GM23338 (cell line): Measurements from ENCODE around the gene DOCK1. TPM values are rescaled to one million over a fixed set of nuclear protein-coding genes. Genes with fewer than 3 reads are reported as not detected.

ENCODE experiments used
- ATAC-seq: fragments of 200-7000 bp; cut with Tn5 transposase; 3 replicates; pipeline ENCODE4 v1.9.1; 2020
- DNase-seq: peaks from one replicate; pipeline ENCODE4 v3.0.0-alpha.2; 2015; ENCODE audit warnings: low spot score
- H2AFZ ChIP-seq: fragments of 200-600 bp; sonication (generic); 2 replicates; pipeline ENCODE4 v1.8.0; 2016; ENCODE audit warnings: antibody characterized with exemption, mild to moderate bottlenecking, moderate library complexity
- H3F3A ChIP-seq: fragments of 200-600 bp; sonication (generic); replicated peaks from 2 replicates; pipeline ENCODE4 v1.8.0; 2017; ENCODE audit warnings: antibody characterized with exemption, mixed run types, low read depth
- H3K27ac ChIP-seq: fragments of 200-600 bp; sonication (generic); 2 replicates; pipeline ENCODE4 v1.6.1; 2016; ENCODE audit warnings: low read depth
- H3K27me3 ChIP-seq: fragments of 200-600 bp; sonication (generic); 2 replicates; pipeline ENCODE4 v1.8.0; 2016; ENCODE audit warnings: mild to moderate bottlenecking, mixed run types, moderate library complexity; ENCODE audit not compliant: insufficient read depth
- H3K36me3 ChIP-seq: fragments of 200-600 bp; sonication (generic); 2 replicates; pipeline ENCODE4 v1.8.0; 2016; ENCODE audit warnings: mild to moderate bottlenecking; ENCODE audit not compliant: insufficient read depth
- H3K4me1 ChIP-seq: fragments of 200-600 bp; sonication (generic); 2 replicates; pipeline ENCODE4 v1.8.0; 2016; ENCODE audit warnings: mild to moderate bottlenecking, moderate library complexity; ENCODE audit not compliant: insufficient read depth
- H3K4me2 ChIP-seq: fragments of 200-600 bp; sonication (generic); 2 replicates; pipeline ENCODE4 v1.7.1; 2017; ENCODE audit warnings: mixed run types
- H3K4me3 ChIP-seq: fragments of 200-600 bp; sonication (generic); 2 replicates; pipeline ENCODE4 v1.6.1; 2016; ENCODE audit warnings: mixed run types
- H3K79me2 ChIP-seq: fragments of 200-600 bp; sonication (generic); replicated peaks from 2 replicates; pipeline ENCODE4 v1.8.0; 2017; ENCODE audit warnings: mild to moderate bottlenecking; ENCODE audit not compliant: insufficient read depth
- H3K9me2 ChIP-seq: fragments of 200-600 bp; sonication (generic); 2 replicates; pipeline ENCODE4 v1.8.0; 2017; ENCODE audit not compliant: insufficient read depth
- H4K20me1 ChIP-seq: fragments of 200-600 bp; sonication (generic); replicated peaks from 2 replicates; pipeline ENCODE4 v1.8.0; 2017; ENCODE audit warnings: mild to moderate bottlenecking; ENCODE audit not compliant: insufficient read depth
- H3K27ac Mint-ChIP-seq: 2 replicates; pipeline ENCODE4 v1.8.0; 2020; ENCODE audit warnings: inconsistent platforms, mild to moderate bottlenecking, moderate library complexity, mixed read lengths
- H3K27me3 Mint-ChIP-seq: 3 replicates; pipeline ENCODE4 v1.8.0; 2022; ENCODE audit warnings: low read depth, mild to moderate bottlenecking, moderate library complexity, mixed read lengths, inconsistent platforms; ENCODE audit not compliant: insufficient read depth, poor library complexity
- H3K36me3 Mint-ChIP-seq: 3 replicates; pipeline ENCODE4 v1.8.0; 2021; ENCODE audit warnings: low read depth, mild to moderate bottlenecking, inconsistent platforms, moderate library complexity, mixed read lengths
- H3K4me1 Mint-ChIP-seq: 3 replicates; pipeline ENCODE4 v1.8.0; 2020; ENCODE audit warnings: mild to moderate bottlenecking, inconsistent platforms, mixed read lengths
- H3K4me3 Mint-ChIP-seq: 3 replicates; pipeline ENCODE4 v1.8.0; 2021; ENCODE audit warnings: moderate library complexity, mild to moderate bottlenecking, inconsistent platforms, mixed read lengths
- H3K9me3 Mint-ChIP-seq: 3 replicates; pipeline ENCODE4 v1.8.0; 2020; ENCODE audit warnings: moderate library complexity, mild to moderate bottlenecking, inconsistent platforms, mixed read lengths
- EZH2 ChIP-seq: fragments of 200-600 bp; sonication (generic); IDR thresholded peaks from one replicate; pipeline ENCODE4 v1.8.0; 2017; ENCODE audit warnings: antibody characterized with exemption, mild to moderate bottlenecking, low read depth; ENCODE audit not compliant: unreplicated experiment
- JUNB ChIP-seq: IDR thresholded peaks from one replicate; pipeline ENCODE4 v1.6.1; 2016; ENCODE audit warnings: antibody characterized with exemption; ENCODE audit not compliant: unreplicated experiment
- NANOG ChIP-seq: IDR thresholded peaks from 2 replicates; pipeline ENCODE4 v1.6.1; 2016; ENCODE audit warnings: antibody characterized with exemption, borderline replicate concordance
- POLR2AphosphoS5 ChIP-seq: IDR thresholded peaks from 2 replicates; pipeline ENCODE4 v1.6.1; 2016; ENCODE audit warnings: antibody characterized with exemption, low read depth
- STAT1 ChIP-seq: IDR thresholded peaks from one replicate; pipeline ENCODE4 v1.6.1; 2016; ENCODE audit warnings: antibody characterized with exemption; ENCODE audit not compliant: unreplicated experiment
- ZNF114 ChIP-seq: fragments of 250-450 bp; sonication (Bioruptor Pico); IDR thresholded peaks from 2 replicates; pipeline ENCODE4 v1.5.0; 2020; ENCODE audit warnings: mild to moderate bottlenecking, moderate library complexity
- ZNF331 ChIP-seq: fragments of 250-450 bp; sonication (Bioruptor Pico); IDR thresholded peaks from 2 replicates; pipeline ENCODE4 v1.5.0; 2020; ENCODE audit warnings: low read depth, mild to moderate bottlenecking, moderate library complexity
- polyA plus RNA-seq: library from polyadenylated mRNA; unstranded; fragments of >200 nt; fragmentation: Nextera tagmentation; extraction: Ambion mirVana; gene quantifications from 2 replicates; pipeline ENCODE4 v1.2.1, GENCODE V29; 2016
- total RNA-seq: library from RNA; depleted of rRNA; stranded (reverse); fragments of >200 nt; shearing (Covaris generic); gene quantifications from 2 replicates; pipeline ENCODE4 v1.2.3, GENCODE V29; 2014
- TF ChIP-seq, protein P1 (sequence below): IDR thresholded peaks from one replicate; pipeline ENCODE4 v1.6.1; 2018; ENCODE audit warnings: antibody characterized with exemption; ENCODE audit not compliant: unreplicated experiment
- TF ChIP-seq, protein P2 (sequence below): IDR thresholded peaks from 2 replicates; pipeline ENCODE4 v1.6.1; 2016; ENCODE audit warnings: antibody characterized with exemption
- TF ChIP-seq, protein P3 (sequence below), 2 experiments: fragments of 200-600 bp in 1 of 2; sonication (generic) in 1 of 2; conservative IDR thresholded peaks; 2 replicates each; pipeline versions ENCODE4 v1.5.1 to v1.6.1; 2016 to 2017; ENCODE audit warnings: antibody characterized with exemption in 2 of 2, low read depth in 2 of 2, mild to moderate bottlenecking in 2 of 2, moderate library complexity in 1 of 2

Gene DOCK1
- total and polyA plus RNA-seq, 2 experiments from 2014 or later: 13.2 to 55.3 TPM

- Histone ChIP-seq H3K4me3 (no peak overlapping the region), H3K4me2 (no peak overlapping the region), H3K27me3 (no peaks in the 10 kb centered on the region), H3K36me3 (no peaks in the 10 kb centered on the region), H4K20me1 (no peaks in the 10 kb centered on the region; the same call in 1 of the 2 replicates), H3K4me1 (no peaks in the 10 kb centered on the region), H3K79me2 (no peaks in the 10 kb centered on the region), H3F3A (no peaks in the 10 kb centered on the region), H3K9me2 (no peaks in the 10 kb centered on the region), H3K27ac (no peak overlapping the region), H2AFZ (no peak overlapping the region)
- no peaks in the 10 kb centered on the region for H3K36me3 Mint-ChIP-seq
- H3K27me3 Mint-ChIP-seq: peaks cover 3% of the 10 kb centered on the region
- ATAC-seq (no peak), DNase-seq (no peak)
- TF ChIP-seq, protein P1, sequence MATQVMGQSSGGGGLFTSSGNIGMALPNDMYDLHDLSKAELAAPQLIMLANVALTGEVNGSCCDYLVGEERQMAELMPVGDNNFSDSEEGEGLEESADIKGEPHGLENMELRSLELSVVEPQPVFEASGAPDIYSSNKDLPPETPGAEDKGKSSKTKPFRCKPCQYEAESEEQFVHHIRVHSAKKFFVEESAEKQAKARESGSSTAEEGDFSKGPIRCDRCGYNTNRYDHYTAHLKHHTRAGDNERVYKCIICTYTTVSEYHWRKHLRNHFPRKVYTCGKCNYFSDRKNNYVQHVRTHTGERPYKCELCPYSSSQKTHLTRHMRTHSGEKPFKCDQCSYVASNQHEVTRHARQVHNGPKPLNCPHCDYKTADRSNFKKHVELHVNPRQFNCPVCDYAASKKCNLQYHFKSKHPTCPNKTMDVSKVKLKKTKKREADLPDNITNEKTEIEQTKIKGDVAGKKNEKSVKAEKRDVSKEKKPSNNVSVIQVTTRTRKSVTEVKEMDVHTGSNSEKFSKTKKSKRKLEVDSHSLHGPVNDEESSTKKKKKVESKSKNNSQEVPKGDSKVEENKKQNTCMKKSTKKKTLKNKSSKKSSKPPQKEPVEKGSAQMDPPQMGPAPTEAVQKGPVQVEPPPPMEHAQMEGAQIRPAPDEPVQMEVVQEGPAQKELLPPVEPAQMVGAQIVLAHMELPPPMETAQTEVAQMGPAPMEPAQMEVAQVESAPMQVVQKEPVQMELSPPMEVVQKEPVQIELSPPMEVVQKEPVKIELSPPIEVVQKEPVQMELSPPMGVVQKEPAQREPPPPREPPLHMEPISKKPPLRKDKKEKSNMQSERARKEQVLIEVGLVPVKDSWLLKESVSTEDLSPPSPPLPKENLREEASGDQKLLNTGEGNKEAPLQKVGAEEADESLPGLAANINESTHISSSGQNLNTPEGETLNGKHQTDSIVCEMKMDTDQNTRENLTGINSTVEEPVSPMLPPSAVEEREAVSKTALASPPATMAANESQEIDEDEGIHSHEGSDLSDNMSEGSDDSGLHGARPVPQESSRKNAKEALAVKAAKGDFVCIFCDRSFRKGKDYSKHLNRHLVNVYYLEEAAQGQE: no peak
- TF ChIP-seq, protein P2, sequence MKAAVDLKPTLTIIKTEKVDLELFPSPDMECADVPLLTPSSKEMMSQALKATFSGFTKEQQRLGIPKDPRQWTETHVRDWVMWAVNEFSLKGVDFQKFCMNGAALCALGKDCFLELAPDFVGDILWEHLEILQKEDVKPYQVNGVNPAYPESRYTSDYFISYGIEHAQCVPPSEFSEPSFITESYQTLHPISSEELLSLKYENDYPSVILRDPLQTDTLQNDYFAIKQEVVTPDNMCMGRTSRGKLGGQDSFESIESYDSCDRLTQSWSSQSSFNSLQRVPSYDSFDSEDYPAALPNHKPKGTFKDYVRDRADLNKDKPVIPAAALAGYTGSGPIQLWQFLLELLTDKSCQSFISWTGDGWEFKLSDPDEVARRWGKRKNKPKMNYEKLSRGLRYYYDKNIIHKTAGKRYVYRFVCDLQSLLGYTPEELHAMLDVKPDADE: no peak
- no peak for TF ChIP-seq JUNB
- H3K4me3 Mint-ChIP-seq: no peak overlapping the region
- no peaks in the 10 kb centered on the region for H3K9me3 Mint-ChIP-seq
- H3K27ac Mint-ChIP-seq: no peak overlapping the region
- peaks cover 5% of the 10 kb centered on the region; the same call in 1 of the 3 replicates for H3K4me1 Mint-ChIP-seq
These were observed 414.0 kb downstream of the DOCK1 start for GRCh38 chr10:127319271-127319670.

DNA sequence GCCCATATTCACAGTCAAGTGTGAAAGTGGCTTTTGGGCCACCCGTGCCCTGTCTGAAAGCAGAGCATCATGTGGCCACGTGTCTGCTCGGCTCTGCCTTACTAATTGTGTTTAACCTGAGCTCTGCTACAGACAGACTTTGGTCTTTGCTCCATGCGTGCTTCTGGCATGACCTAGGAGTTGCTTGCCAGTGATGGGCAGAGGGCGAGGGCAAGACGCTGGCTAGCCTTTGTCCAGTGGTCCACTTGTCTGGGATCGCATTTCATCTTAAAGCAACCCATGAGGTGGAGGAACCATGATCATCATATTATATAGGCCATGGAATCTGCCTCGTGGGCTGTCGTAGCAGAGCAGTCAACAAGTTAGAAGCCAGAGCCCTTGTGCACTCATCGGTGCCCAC, 414.5 kb downstream of the DOCK1 start:
- H3K9me2 ChIP-seq: no peaks in the 10 kb centered on the region
- H3K27ac ChIP-seq: no peak overlapping the region
- H2AFZ ChIP-seq: no peak overlapping the region
- H3K79me2 ChIP-seq: no peaks in the 10 kb centered on the region
- H3K27ac Mint-ChIP-seq: no peak overlapping the region
- H4K20me1 ChIP-seq: no peaks in the 10 kb centered on the region; the same call in 1 of the 2 replicates
- H3K4me3 ChIP-seq: no peak overlapping the region
- no peaks in the 10 kb centered on the region for H3K36me3 Mint-ChIP-seq
- no peak overlapping the region for H3K4me3 Mint-ChIP-seq
- no peaks in the 10 kb centered on the region for H3K4me1 ChIP-seq
- H3K27me3 ChIP-seq: no peaks in the 10 kb centered on the region
- H3K4me2 ChIP-seq: no peak overlapping the region
- H3K36me3 ChIP-seq: no peaks in the 10 kb centered on the region
- H3K9me3 Mint-ChIP-seq: no peaks in the 10 kb centered on the region
- peaks cover 5% of the 10 kb centered on the region; the same call in 1 of the 3 replicates for H3K4me1 Mint-ChIP-seq
- no peak for DNase-seq
- H3K27me3 Mint-ChIP-seq: peaks cover 3% of the 10 kb centered on the region
- TF ChIP-seq NANOG (no peak), ZNF114 (no peak)
- no peaks in the 10 kb centered on the region for H3F3A ChIP-seq
- ATAC-seq: no peak

DNA sequence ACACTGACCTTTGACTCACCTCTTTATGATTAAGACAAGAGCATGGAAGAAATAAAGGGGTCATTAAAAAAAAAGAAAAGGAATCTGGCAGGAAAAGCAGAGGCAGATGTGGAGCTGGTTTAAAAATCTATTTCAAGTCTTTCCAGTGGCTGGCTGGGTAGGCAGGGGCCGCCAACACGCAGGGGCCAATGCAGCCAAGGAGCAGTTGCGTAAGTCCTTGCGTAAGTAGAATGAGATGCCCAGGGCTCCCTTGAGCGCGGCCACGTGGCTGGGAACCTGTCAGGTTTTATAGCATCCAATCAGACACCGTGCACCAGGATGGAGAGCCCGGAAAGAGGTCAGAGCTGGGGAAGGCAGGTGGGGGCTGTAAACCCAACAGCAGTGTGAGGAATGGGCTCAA, 414.9 kb downstream of the DOCK1 start:
- Histone ChIP-seq H3F3A (no peaks in the 10 kb centered on the region), H3K27ac (no peak overlapping the region), H3K79me2 (no peaks in the 10 kb centered on the region), H3K4me3 (no peak overlapping the region), H3K4me1 (no peaks in the 10 kb centered on the region), H3K27me3 (no peaks in the 10 kb centered on the region), H2AFZ (no peak overlapping the region), H3K4me2 (no peak overlapping the region), H4K20me1 (no peaks in the 10 kb centered on the region; the same call in none of the 2 replicates), H3K36me3 (no peaks in the 10 kb centered on the region), H3K9me2 (no peaks in the 10 kb centered on the region)
- Mint-ChIP-seq H3K4me1 (peaks cover 5% of the 10 kb centered on the region; the same call in 1 of the 3 replicates), H3K27me3 (peaks cover 3% of the 10 kb centered on the region), H3K27ac (no peak overlapping the region), H3K9me3 (no peaks in the 10 kb centered on the region), H3K4me3 (no peak overlapping the region), H3K36me3 (no peaks in the 10 kb centered on the region)
- TF ChIP-seq ZNF331 (CRISPR knock-in tag) (no peak), POLR2AphosphoS5 (no peak), STAT1 (no peak), ZNF114 (no peak), NANOG (no peak), JUNB (no peak), EZH2 (no peak)
- TF ChIP-seq, protein P3, sequence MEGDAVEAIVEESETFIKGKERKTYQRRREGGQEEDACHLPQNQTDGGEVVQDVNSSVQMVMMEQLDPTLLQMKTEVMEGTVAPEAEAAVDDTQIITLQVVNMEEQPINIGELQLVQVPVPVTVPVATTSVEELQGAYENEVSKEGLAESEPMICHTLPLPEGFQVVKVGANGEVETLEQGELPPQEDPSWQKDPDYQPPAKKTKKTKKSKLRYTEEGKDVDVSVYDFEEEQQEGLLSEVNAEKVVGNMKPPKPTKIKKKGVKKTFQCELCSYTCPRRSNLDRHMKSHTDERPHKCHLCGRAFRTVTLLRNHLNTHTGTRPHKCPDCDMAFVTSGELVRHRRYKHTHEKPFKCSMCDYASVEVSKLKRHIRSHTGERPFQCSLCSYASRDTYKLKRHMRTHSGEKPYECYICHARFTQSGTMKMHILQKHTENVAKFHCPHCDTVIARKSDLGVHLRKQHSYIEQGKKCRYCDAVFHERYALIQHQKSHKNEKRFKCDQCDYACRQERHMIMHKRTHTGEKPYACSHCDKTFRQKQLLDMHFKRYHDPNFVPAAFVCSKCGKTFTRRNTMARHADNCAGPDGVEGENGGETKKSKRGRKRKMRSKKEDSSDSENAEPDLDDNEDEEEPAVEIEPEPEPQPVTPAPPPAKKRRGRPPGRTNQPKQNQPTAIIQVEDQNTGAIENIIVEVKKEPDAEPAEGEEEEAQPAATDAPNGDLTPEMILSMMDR (conservative IDR thresholded peaks at IDR 0.05; ENCODE audit: low read depth in 2 of 2): no peak
- ATAC-seq (no peak), DNase-seq (no peak)
